ENCODE results near the gene INHBC. TPM values are rescaled to one million over a fixed set of nuclear protein-coding genes. Genes with fewer than 3 reads are reported as not detected.
A peak's percentile ranks its signal among the peaks of the same experiment; 100 is the strongest.
"Not testable (repeated sequence)": the region's sequence is repeated elsewhere in the genome, so short reads cannot be mapped to it uniquely, and the experiment has no call there.

Gene INHBC
- total RNA-seq, 3 donors from 2014 or later = not detected

GRCh38 chr12:57419495-57419894 is 15.1 kb upstream of the INHBC start:
- DNase-seq = no peak
- TF ChIP-seq CTCF (IDR thresholded peaks at IDR 0.05) = no peak
- H3K4me3 ChIP-seq = no peak overlapping the region
- H3K36me3 ChIP-seq (ENCODE audit: low read depth) = no peaks in the 10 kb centered on the region
- H3K4me1 ChIP-seq (ENCODE audit: low read depth) = no peaks in the 10 kb centered on the region
- intact Hi-C loops (cut with DNase I, micrococcal nuclease) = no loop called here
- ATAC-seq = no peak
- H3K9me3 ChIP-seq = no peaks in the 10 kb centered on the region

- DNase-seq (no peak), ATAC-seq (no peak)
- Histone ChIP-seq H3K9me3 (no peaks in the 10 kb centered on the region), H3K36me3 (ENCODE audit: low read depth) (no peaks in the 10 kb centered on the region), H3K4me1 (ENCODE audit: low read depth) (no peaks in the 10 kb centered on the region), H3K4me3 (no peak overlapping the region)
- intact Hi-C loops (cut with DNase I, micrococcal nuclease) = no loop called here
- no peak for TF ChIP-seq CTCF (IDR thresholded peaks at IDR 0.05)
Observed at GRCh38 chr12:57420482-57420881, 14.1 kb upstream of the INHBC start.

- H3K4me3 ChIP-seq; H3K9me3 ChIP-seq; DNase-seq; H3K36me3 ChIP-seq (ENCODE audit: low read depth); H3K4me1 ChIP-seq (ENCODE audit: low read depth); intact Hi-C loops (cut with DNase I, micrococcal nuclease); ATAC-seq: not testable (repeated sequence)
Observed at GRCh38 chr12:57426948-57427347, 7.6 kb upstream of the INHBC start.

GRCh38 chr12:57428965-57429364 is 5.6 kb upstream of the INHBC start:
- Histone ChIP-seq H3K4me3 (no peak overlapping the region), H3K4me1 (ENCODE audit: low read depth) (peaks cover 6% of the 10 kb centered on the region), H3K36me3 (ENCODE audit: low read depth) (no peaks in the 10 kb centered on the region), H3K9me3 (no peaks in the 10 kb centered on the region)
- intact Hi-C loops (cut with DNase I, micrococcal nuclease) = no loop called here
- no peak for TF ChIP-seq CTCF (IDR thresholded peaks at IDR 0.05)
- DNase-seq (no peak), ATAC-seq (no peak)

- H3K4me3 ChIP-seq = no peak overlapping the region
- no peaks in the 10 kb centered on the region for H3K9me3 ChIP-seq
- peaks cover 6% of the 10 kb centered on the region for H3K4me1 ChIP-seq (ENCODE audit: low read depth)
- intact Hi-C loops (cut with DNase I, micrococcal nuclease) = no loop called here
- no peak for DNase-seq
- no peaks in the 10 kb centered on the region for H3K36me3 ChIP-seq (ENCODE audit: low read depth)
- ATAC-seq = no peak
- TF ChIP-seq CTCF (IDR thresholded peaks at IDR 0.05) = no peak
Observed at GRCh38 chr12:57429473-57430111, 5.0 kb upstream of the INHBC start.

GRCh38 chr12:57430112-57430930 is 4.3 kb upstream of the INHBC start:
- no peaks in the 10 kb centered on the region for H3K9me3 ChIP-seq
- ATAC-seq = peak; percentile 73
- H3K4me1 ChIP-seq (ENCODE audit: low read depth) = peaks cover 6% of the 10 kb centered on the region
- TF ChIP-seq CTCF (IDR thresholded peaks at IDR 0.05) = no peak
- intact Hi-C loops (cut with DNase I, micrococcal nuclease) = no loop called here
- DNase-seq = peak in 2 of 3 donors; percentile 46 to 69
- H3K36me3 ChIP-seq (ENCODE audit: low read depth) = no peaks in the 10 kb centered on the region
- H3K4me3 ChIP-seq = peak overlapping the region; percentile 50
